Prostate gland (tissue), 2 donors: ENCODE results near the gene MLC1.

Source experiments
- CTCF ChIP-seq, 4 experiments: fragments of 200-600 bp in 2 of 4; fragments of 450-650 bp in 2 of 4; sonication (generic) in 2 of 4; IDR thresholded peaks; 1 replicate in 3 of 4; 2 replicates in 1 of 4; pipeline ENCODE4 v1.5.1; 2016 to 2019; ENCODE audit warnings: antibody characterized with exemption in 4 of 4, mild to moderate bottlenecking in 2 of 4, moderate library complexity in 2 of 4
- POLR2A ChIP-seq: fragments of 450-650 bp; IDR thresholded peaks from one replicate; pipeline ENCODE4 v1.6.1; 2016; ENCODE audit warnings: antibody characterized with exemption, mild to moderate bottlenecking
- POLR2AphosphoS5 ChIP-seq: sonication (generic); formaldehyde crosslinking; IDR thresholded peaks from one replicate; pipeline ENCODE4 v1.6.1; 2017; ENCODE audit warnings: antibody characterized with exemption

GRCh38 chr22:50076646-50077535 lies 8.3 kb downstream of the MLC1 start:
- TF ChIP-seq POLR2A, result no peak
- TF ChIP-seq CTCF (IDR thresholded peaks at IDR 0.05), result no peak
- TF ChIP-seq POLR2AphosphoS5, result no peak
